ENCODE measurements around the gene MAP4.

The MAP4 gene, protein sequence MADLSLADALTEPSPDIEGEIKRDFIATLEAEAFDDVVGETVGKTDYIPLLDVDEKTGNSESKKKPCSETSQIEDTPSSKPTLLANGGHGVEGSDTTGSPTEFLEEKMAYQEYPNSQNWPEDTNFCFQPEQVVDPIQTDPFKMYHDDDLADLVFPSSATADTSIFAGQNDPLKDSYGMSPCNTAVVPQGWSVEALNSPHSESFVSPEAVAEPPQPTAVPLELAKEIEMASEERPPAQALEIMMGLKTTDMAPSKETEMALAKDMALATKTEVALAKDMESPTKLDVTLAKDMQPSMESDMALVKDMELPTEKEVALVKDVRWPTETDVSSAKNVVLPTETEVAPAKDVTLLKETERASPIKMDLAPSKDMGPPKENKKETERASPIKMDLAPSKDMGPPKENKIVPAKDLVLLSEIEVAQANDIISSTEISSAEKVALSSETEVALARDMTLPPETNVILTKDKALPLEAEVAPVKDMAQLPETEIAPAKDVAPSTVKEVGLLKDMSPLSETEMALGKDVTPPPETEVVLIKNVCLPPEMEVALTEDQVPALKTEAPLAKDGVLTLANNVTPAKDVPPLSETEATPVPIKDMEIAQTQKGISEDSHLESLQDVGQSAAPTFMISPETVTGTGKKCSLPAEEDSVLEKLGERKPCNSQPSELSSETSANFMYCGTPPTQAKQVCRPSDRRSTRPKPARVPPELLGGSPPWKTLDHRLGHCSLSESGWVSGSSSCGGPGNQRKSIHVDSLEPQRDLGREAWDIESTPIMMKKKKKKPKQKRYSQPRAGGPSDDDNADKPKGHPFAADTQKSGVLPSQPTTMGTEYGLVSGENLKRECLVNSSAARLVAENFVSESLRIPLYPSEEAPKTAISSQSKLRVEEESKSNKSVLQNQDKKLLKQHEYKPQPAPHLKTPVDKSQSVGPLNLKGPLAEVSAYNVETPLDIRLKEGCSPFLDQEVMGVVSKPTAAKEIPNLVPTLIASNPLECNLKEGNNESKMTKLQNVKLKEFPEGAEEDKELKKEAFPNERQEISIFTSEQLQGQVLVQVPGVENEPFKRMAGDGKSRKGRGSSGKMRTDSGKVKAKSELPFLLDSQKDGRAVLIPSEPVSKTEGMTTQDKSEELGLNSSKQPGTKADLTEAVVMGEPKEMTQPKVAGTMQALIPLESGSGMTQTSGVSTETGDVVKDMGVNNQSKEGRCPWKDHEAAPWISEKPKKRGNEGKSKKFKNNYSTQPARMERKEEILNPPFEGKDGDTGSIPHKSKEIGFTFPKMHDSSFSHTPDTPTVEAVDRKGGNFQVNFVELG (N-terminal part only)

DNA sequence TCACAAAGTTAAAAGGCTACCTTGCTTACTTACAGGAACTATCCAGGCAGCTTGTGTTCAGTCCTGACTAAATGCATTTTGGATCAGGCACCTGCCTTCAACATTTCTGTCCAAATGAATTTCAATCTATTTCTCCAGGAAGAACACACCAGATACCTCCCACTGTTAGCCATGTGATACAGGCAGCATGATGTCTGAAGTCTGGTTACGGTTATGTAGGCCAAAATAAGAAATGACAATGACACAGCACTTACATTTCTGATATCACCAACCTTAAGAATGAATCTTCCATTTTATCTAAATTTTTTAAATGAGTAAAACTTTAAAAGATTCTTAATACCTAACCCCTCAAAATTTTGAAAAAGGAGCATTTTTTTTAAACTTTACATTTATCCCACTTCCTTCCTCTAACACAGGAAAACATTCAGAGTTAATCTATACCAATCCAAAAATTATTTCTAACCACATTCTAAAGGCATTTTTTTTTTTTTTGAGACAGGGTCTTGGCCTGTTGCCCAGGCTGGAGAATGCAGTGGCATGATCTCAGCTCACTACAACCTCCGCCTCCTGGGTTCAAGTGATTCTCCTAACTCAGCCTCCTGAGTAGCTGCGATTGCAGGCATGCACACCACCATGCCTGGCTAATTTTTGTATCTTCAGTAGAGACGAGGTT lies at the start of gene MAP4:
TSS of gene MAP4 (minus strand) at position 116 of the 673 bp plus-strand sequence. CDS start 17,556 bp downstream, outside the sequence.
- TF ChIP-seq GATA3 (IDR thresholded peaks at IDR 0.05; ENCODE audit: low read depth, low read length) (no peak), GATA2 (IDR thresholded peaks at IDR 0.05; ENCODE audit: low read depth, low read length) (no peak)

DNA sequence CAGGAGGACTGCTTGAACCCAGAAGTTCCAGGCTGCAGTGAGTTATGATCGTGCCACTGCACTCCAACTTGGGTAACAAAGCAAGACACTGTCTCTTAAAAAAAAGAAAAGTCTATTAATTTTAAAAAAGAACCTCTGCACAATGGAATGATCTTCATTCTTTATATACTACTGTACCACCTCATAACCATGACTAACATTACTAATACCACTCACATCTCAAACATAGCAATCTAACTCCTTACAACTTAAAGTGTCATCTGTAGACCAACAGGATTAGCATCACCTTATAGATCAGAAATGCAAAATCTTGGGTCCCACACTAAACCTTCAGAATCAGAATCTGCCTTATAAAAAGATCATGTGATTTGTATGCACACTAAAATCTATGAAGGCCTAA lies 48.8 kb upstream of the MAP4 start:
- no peak for TF ChIP-seq GATA3 (IDR thresholded peaks at IDR 0.05; ENCODE audit: low read depth, low read length)
- no peak for TF ChIP-seq GATA2 (IDR thresholded peaks at IDR 0.05; ENCODE audit: low read depth, low read length)

DNA sequence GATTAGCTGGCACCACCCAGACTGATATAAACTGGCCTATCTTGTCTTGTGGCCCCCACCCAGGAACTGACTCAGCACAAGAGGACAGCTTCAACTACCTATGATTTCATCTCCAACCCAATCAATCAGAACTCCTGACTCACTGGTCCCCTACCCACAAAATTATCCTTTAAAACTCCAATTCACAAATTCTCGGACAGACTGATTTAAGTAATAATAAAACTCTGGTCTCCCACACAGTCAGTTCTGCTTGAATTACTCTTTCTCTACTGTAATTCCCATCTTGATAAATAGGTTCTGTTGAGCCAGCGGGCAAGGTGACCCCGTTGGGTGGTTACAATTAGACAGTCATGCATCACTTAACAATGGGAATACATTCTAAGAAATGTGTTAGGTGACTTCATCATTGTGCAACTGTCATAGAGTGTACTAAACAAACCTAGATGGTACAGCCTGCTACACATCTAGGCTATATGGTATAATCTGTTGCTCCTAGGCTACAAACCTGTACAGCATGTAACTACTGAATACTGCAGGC lies 48.1 kb upstream of the MAP4 start:
- no peak for TF ChIP-seq GATA2 (IDR thresholded peaks at IDR 0.05; ENCODE audit: low read depth, low read length)
- TF ChIP-seq GATA3 (IDR thresholded peaks at IDR 0.05; ENCODE audit: low read depth, low read length): no peak

DNA sequence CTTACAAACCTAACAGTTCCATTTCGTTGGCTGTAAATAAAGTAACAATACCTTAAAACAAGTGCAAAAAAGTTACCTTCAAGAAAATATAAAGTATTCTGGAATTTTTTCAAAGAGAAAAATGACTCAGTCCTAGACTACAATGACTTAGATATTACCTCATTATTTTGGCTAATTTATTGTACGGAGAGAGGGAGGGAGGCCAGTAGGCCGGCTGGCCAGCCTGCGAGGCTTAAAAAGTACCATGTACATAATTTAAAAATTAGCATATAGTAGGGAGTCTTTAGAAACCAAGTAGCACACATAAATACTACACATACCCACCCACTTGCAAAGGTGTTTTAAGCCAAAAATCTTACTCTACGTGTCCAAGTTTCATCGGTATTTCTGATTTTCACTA lies 41.9 kb upstream of the MAP4 start:
- TF ChIP-seq GATA2 (IDR thresholded peaks at IDR 0.05; ENCODE audit: low read depth, low read length) (no peak), GATA3 (IDR thresholded peaks at IDR 0.05; ENCODE audit: low read depth, low read length) (no peak)

DNA sequence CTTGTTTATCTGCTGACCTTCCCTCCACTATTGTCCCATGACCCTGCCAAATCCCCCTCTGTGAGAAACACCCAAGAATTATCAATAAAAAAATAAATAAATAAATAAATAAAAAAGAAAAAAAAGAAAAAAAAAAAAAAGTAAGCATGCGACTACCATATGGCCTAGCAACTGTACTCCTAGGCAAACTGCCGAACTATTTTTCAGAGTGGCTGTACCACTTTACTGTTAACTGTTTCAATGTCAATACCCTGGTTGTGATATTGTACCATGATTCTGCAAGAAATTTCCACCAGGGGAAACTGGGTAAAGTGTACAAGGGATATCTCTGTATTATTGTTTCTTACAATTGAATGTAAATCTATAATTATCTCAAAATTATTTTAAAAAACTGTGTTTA lies 41.3 kb upstream of the MAP4 start:
- TF ChIP-seq GATA2 (IDR thresholded peaks at IDR 0.05; ENCODE audit: low read depth, low read length): no peak
- no peak for TF ChIP-seq GATA3 (IDR thresholded peaks at IDR 0.05; ENCODE audit: low read depth, low read length)

DNA sequence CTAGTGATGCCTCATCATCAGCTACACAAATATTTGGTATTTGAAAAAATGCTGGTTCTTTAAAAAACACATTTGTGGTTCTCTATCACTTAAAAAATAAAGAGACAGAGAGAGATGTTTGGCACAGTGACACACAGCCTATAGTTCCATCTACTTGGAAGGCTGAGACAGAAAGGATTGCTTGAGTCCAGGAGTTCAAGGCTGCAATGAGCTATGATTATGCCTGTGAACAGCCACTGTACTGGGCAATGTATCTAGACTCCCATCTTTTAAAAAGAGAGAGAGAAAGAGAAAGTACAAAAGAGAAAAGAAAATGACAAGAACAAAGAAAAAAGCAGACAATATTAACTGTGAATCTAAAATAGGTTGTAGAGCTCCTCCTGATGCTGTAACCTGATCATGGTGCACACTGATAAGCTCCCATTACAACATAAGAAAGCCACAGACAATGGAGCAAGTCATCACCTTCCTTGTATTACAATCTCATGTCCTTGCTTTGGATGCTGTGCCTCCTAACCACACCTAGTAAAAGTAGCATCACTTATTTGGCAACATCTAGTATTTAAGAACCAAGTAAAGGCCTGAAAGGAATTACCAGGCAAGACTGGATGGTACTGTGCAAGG lies 31.7 kb upstream of the MAP4 start:
- TF ChIP-seq GATA2 (IDR thresholded peaks at IDR 0.05; ENCODE audit: low read depth, low read length) (no peak), GATA3 (IDR thresholded peaks at IDR 0.05; ENCODE audit: low read depth, low read length) (no peak)

DNA sequence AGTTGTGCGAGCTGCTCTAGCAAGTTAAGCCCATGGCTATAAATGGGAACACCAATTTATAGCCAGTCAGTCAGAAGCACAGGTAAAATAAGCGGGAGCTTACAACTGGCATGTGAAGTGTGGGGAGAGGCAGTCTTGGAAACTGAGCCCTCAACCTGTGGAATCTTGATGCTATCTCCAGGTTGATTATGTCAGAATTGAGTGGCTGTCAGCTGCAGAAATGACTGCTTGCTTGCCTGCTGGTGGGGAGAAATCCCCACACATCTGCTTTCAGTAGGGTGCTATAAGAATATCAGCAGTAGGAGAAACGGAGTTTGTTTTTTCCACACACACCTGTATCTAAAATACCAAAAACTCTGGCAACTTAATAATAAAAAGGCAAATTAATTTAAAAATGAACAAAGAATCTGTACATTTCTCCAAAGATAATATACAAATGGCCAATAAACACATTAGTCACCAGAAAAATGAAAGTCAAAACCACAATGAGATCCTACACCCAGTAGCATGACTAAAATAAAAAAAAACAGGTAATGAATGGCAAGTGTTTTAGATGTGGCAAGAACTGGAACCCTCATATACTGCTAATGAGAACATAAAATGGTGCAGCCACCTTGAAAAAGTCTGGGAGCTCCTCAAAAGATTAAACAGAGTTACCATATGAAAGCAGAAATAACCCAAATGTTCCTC lies 26.0 kb upstream of the MAP4 start:
- no peak for TF ChIP-seq GATA2 (IDR thresholded peaks at IDR 0.05; ENCODE audit: low read depth, low read length)

DNA sequence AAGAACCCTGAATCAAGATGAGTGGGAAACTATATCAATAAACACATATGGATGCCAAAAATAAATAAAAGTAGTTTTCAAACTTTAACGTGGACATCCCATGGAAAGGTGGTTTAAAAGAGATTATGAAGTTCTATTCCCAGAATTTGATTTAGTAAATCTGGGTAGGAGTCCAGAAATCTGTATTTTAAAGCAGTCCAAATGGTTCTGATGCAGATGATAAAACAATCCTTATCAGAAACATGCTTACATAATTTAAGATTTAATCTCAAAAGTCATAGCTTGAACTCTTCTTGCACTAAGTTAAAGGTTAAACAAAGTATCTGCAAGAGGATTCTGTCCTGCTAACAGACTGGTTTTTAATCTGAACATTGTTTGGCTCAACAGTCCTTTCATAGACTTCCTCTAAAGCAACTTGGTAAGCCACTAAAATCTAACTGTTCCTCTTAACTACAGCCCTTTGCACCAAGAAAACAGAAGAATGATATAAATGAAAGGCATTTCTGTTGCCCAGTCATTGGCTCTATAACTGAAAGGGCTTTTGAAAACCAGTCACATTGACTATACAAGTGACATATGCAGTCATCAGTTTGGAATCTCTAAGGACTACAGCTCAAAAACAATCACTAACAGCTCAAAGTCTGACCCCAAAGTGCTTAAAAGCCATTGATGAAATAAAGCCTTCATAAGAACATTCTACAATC lies 23.4 kb upstream of the MAP4 start:
- TF ChIP-seq GATA2 (IDR thresholded peaks at IDR 0.05; ENCODE audit: low read depth, low read length) (no peak), GATA3 (IDR thresholded peaks at IDR 0.05; ENCODE audit: low read depth, low read length) (no peak)

DNA sequence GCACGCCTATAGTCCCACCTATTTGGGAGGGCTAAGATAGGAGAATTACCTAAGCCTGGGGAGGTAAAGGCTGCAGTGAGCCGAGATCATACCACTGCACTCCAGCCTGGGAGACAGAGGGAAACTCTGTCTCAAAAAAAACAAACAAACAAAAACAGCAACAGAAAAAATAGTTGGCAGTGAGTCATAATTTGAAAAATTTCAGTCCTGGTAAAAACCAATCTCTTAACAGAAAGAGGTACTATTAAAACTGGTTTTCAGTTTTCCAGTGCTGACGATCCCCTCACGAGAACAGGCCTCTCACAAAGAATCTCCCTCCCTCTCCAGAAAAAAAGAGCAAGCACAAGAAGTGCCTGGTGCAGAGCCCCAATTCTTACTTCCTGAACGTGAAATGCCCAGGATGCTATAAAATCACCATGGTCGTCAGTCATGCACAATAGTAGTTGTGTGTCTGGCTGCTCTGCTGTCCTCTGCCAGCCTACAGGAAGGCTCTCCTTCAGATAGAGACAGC lies 22.8 kb upstream of the MAP4 start:
- no peak for TF ChIP-seq GATA3 (IDR thresholded peaks at IDR 0.05; ENCODE audit: low read depth, low read length)
- no peak for TF ChIP-seq GATA2 (IDR thresholded peaks at IDR 0.05; ENCODE audit: low read depth, low read length)

DNA sequence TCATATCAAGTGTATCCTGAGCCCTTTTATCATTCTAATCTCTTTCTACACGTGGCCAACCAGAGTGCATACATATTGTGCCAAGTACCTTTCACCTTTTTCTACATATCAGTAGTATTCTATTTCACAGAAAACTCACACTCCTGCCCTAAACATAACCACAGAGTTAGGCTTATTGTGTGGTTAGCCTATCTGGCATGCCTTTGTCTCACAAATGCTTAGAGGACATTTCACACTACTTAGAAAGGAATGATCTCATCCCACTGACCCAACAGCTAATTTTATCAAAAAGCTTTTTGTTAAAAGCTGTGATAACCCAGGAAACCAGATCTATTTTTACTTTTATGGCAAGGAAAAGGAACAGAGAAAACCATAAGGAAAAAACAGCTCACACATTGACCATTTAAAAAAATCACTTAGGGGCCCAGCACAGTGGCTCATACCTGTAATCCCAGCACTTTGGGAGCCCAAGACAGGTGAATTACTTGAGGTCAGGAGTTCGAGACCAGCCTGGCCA lies 17.8 kb upstream of the MAP4 start:
- TF ChIP-seq GATA3 (IDR thresholded peaks at IDR 0.05; ENCODE audit: low read depth, low read length) (no peak), GATA2 (IDR thresholded peaks at IDR 0.05; ENCODE audit: low read depth, low read length) (no peak; the same call in 1 of the 2 replicates)

DNA sequence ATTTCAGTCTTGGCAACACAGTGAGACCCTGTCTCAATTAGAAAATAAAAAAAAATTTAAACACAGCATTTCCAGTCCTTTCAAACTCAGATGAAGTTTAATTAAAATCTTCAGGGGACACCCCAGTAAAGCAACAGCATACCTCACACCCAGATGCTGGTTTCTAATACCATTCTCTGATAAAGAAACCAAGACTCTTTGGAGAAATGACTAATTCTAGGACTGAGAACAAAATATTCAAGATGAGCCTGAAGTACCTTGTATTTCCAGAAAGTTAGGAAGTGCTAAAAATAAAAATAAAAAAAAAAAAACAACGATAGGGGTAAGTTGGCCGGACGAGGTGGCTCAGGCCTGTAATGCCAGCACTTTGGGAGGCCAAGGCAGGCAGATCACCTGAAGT lies 14.0 kb upstream of the MAP4 start:
- TF ChIP-seq GATA2 (IDR thresholded peaks at IDR 0.05; ENCODE audit: low read depth, low read length) (no peak), GATA3 (IDR thresholded peaks at IDR 0.05; ENCODE audit: low read depth, low read length) (no peak)
